Measurements from ENCODE around the gene SYT7.

The SYT7 gene

GRCh38 chr11:61564936-61565696, 15.8 kb downstream of the SYT7 start:
- no peaks in the 10 kb centered on the region for H3K36me3 ChIP-seq (ENCODE audit: insufficient read depth, low read length)
- no peaks in the 10 kb centered on the region for H3K9me3 ChIP-seq (ENCODE audit: insufficient read depth, low read length, severe bottlenecking)
- ATAC-seq (ENCODE audit: insufficient read depth, low read depth): no peak
- no peak overlapping the region for H3K4me3 ChIP-seq (ENCODE audit: low read depth in 1 of 2, low read length in 2 of 2)
- no peak overlapping the region for H3K4me2 ChIP-seq (ENCODE audit: insufficient read depth, low read length)
- no peak overlapping the region for H3K27ac ChIP-seq (ENCODE audit: low read length)
- H3K79me2 ChIP-seq (ENCODE audit: insufficient read depth, low read length): no peaks in the 10 kb centered on the region
- H3K9ac ChIP-seq (ENCODE audit: low read depth, low read length): no peak overlapping the region
- DNase-seq: no peak
- no peaks in the 10 kb centered on the region for H3K27me3 ChIP-seq (ENCODE audit: insufficient read depth, low read length, poor library complexity)
- no peaks in the 10 kb centered on the region for H3K4me1 ChIP-seq (ENCODE audit: insufficient read depth, low read length)
- H4K20me1 ChIP-seq (ENCODE audit: insufficient read depth, low read length): peaks cover 46% of the 10 kb centered on the region
- H2AFZ ChIP-seq (ENCODE audit: low read depth, low read length): no peak overlapping the region
- TF ChIP-seq CTCF (IDR thresholded peaks at IDR 0.05; ENCODE audit: borderline replicate concordance, extremely low read depth, low read length, poor library complexity, severe bottlenecking): no peak
- TF ChIP-seq EZH2 (IDR thresholded peaks at IDR 0.05; ENCODE audit: borderline replicate concordance, low read depth, low read length, severe bottlenecking): no peak

- Histone ChIP-seq H3K27ac (ENCODE audit: low read length) (no peak overlapping the region), H3K4me3 (ENCODE audit: low read depth in 1 of 2, low read length in 2 of 2) (no peak overlapping the region), H4K20me1 (ENCODE audit: insufficient read depth, low read length) (peaks cover 22% of the 10 kb centered on the region), H2AFZ (ENCODE audit: low read depth, low read length) (no peak overlapping the region), H3K4me2 (ENCODE audit: insufficient read depth, low read length) (no peak overlapping the region), H3K36me3 (ENCODE audit: insufficient read depth, low read length) (no peaks in the 10 kb centered on the region), H3K27me3 (ENCODE audit: insufficient read depth, low read length, poor library complexity) (no peaks in the 10 kb centered on the region), H3K79me2 (ENCODE audit: insufficient read depth, low read length) (no peaks in the 10 kb centered on the region), H3K9me3 (ENCODE audit: insufficient read depth, low read length, severe bottlenecking) (no peaks in the 10 kb centered on the region), H3K9ac (ENCODE audit: low read depth, low read length) (no peak overlapping the region), H3K4me1 (ENCODE audit: insufficient read depth, low read length) (no peaks in the 10 kb centered on the region)
- no peak for ATAC-seq (ENCODE audit: insufficient read depth, low read depth)
- TF ChIP-seq CTCF (IDR thresholded peaks at IDR 0.05; ENCODE audit: borderline replicate concordance, extremely low read depth, low read length, poor library complexity, severe bottlenecking) (no peak), EZH2 (IDR thresholded peaks at IDR 0.05; ENCODE audit: borderline replicate concordance, low read depth, low read length, severe bottlenecking) (no peak)
- DNase-seq: no peak
These were observed 20.1 kb downstream of the SYT7 start for GRCh38 chr11:61560751-61561150.

GRCh38 chr11:61556621-61557020, 24.3 kb downstream of the SYT7 start:
- ATAC-seq (ENCODE audit: insufficient read depth, low read depth) (no peak), DNase-seq (no peak)
- Histone ChIP-seq H3K4me1 (ENCODE audit: insufficient read depth, low read length) (no peaks in the 10 kb centered on the region), H3K27ac (ENCODE audit: low read length) (no peak overlapping the region), H3K36me3 (ENCODE audit: insufficient read depth, low read length) (no peaks in the 10 kb centered on the region), H3K4me2 (ENCODE audit: insufficient read depth, low read length) (no peak overlapping the region), H3K9ac (ENCODE audit: low read depth, low read length) (no peak overlapping the region), H3K27me3 (ENCODE audit: insufficient read depth, low read length, poor library complexity) (peaks cover 8% of the 10 kb centered on the region), H4K20me1 (ENCODE audit: insufficient read depth, low read length) (peaks cover 20% of the 10 kb centered on the region), H3K79me2 (ENCODE audit: insufficient read depth, low read length) (no peaks in the 10 kb centered on the region), H3K4me3 (ENCODE audit: low read depth in 1 of 2, low read length in 2 of 2) (no peak overlapping the region), H3K9me3 (ENCODE audit: insufficient read depth, low read length, severe bottlenecking) (no peaks in the 10 kb centered on the region), H2AFZ (ENCODE audit: low read depth, low read length) (no peak overlapping the region)
- no peak for TF ChIP-seq CTCF (IDR thresholded peaks at IDR 0.05; ENCODE audit: borderline replicate concordance, extremely low read depth, low read length, poor library complexity, severe bottlenecking)
- no peak for TF ChIP-seq EZH2 (IDR thresholded peaks at IDR 0.05; ENCODE audit: borderline replicate concordance, low read depth, low read length, severe bottlenecking)

Data from DND-41 (cell line).